ENCODE data around the gene SPINK14. TPM values are rescaled to one million over a fixed set of nuclear protein-coding genes. Genes with fewer than 3 reads are reported as not detected.

Gene SPINK14
- total and polyA plus RNA-seq, 2 experiments from 2014 or later, result not detected

GRCh38 chr5:148152781-148153180 is 15.6 kb upstream of the SPINK14 start:
- TF ChIP-seq CTCF (IDR thresholded peaks at IDR 0.05; ENCODE audit: low read depth, low read length), result no peak
- DNase-seq (ENCODE audit: low read depth in 1 of 2, low spot score in 1 of 2), result no peak
- H3K4me3 ChIP-seq, result no peak overlapping the region
- no peaks in the 10 kb centered on the region for H3K27me3 ChIP-seq
- no peaks in the 10 kb centered on the region for H3K9me3 ChIP-seq (ENCODE audit: low read depth)
- H3K4me1 ChIP-seq (ENCODE audit: low read depth), result no peaks in the 10 kb centered on the region
- H3K36me3 ChIP-seq, result no peaks in the 10 kb centered on the region
- H3K27ac ChIP-seq, result no peak overlapping the region

- Histone ChIP-seq H3K4me1 (ENCODE audit: low read depth) (no peaks in the 10 kb centered on the region), H3K27ac (no peak overlapping the region), H3K36me3 (no peaks in the 10 kb centered on the region), H3K27me3 (no peaks in the 10 kb centered on the region), H3K4me3 (no peak overlapping the region), H3K9me3 (ENCODE audit: low read depth) (no peaks in the 10 kb centered on the region)
- no peak for DNase-seq (ENCODE audit: low read depth in 1 of 2, low spot score in 1 of 2)
- TF ChIP-seq CTCF (IDR thresholded peaks at IDR 0.05; ENCODE audit: low read depth, low read length), result no peak
Measured at GRCh38 chr5:148156609-148157008, 11.7 kb upstream of the SPINK14 start.

- TF ChIP-seq CTCF (IDR thresholded peaks at IDR 0.05; ENCODE audit: low read depth, low read length), result no peak
- H3K9me3 ChIP-seq (ENCODE audit: low read depth), result no peaks in the 10 kb centered on the region
- H3K4me3 ChIP-seq, result no peak overlapping the region
- no peaks in the 10 kb centered on the region for H3K36me3 ChIP-seq
- DNase-seq (ENCODE audit: low read depth in 1 of 2, low spot score in 1 of 2), result peak in 1 of 2 donors; percentile 3
- H3K27me3 ChIP-seq, result no peaks in the 10 kb centered on the region
- H3K4me1 ChIP-seq (ENCODE audit: low read depth), result peaks cover 8% of the 10 kb centered on the region
- H3K27ac ChIP-seq, result peak overlapping the region; percentile 38
Measured at GRCh38 chr5:148162038-148162437, 6.3 kb upstream of the SPINK14 start.

- TF ChIP-seq CTCF (IDR thresholded peaks at IDR 0.05; ENCODE audit: low read depth, low read length), result no peak
- Histone ChIP-seq H3K36me3 (no peaks in the 10 kb centered on the region), H3K4me1 (ENCODE audit: low read depth) (peaks cover 8% of the 10 kb centered on the region), H3K9me3 (ENCODE audit: low read depth) (no peaks in the 10 kb centered on the region), H3K27ac (no peak overlapping the region), H3K4me3 (no peak overlapping the region), H3K27me3 (no peaks in the 10 kb centered on the region)
- no peak for DNase-seq (ENCODE audit: low read depth in 1 of 2, low spot score in 1 of 2)
Measured at GRCh38 chr5:148163345-148163744, 5.0 kb upstream of the SPINK14 start.

DNA sequence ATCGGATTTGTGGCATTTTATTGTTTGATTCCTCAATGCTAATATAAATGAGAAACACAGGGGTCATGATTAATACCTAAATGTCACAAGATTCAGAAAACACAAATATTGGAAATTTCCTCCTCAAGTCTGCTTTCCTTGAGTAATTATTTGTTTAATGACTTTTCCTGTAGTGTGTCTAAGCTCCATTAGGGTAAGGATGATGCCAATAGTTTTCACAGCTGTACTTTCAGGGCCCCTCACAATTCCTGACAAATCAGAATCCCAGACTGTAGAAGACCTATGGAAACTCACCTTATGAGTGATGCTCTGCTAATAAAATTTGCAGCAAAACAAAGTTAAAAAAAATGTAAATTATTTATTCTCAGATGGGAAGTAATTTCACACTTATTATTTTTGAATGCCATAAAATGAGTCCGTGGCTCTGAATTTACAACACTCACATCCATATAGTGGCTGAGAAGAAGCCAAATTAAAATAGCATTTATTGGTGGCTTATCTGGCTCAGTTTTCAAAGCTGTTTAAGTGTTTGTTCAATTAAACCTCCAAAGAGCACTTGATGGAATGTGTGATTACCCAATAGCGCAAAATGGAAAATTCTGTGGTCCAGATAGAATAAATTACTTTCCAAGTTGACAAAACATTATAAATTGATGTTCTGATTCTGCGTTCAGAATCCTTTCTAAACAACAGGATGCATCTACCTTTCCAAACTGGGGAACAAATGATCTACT is 1.6 kb upstream of the SPINK14 start:
- no peak for DNase-seq (ENCODE audit: low read depth in 1 of 2, low spot score in 1 of 2)
- H3K36me3 ChIP-seq, result no peaks in the 10 kb centered on the region
- no peak for TF ChIP-seq CTCF (IDR thresholded peaks at IDR 0.05; ENCODE audit: low read depth, low read length)
- no peak overlapping the region for H3K27ac ChIP-seq
- H3K4me1 ChIP-seq (ENCODE audit: low read depth), result peaks cover 8% of the 10 kb centered on the region
- H3K4me3 ChIP-seq, result no peak overlapping the region
- H3K27me3 ChIP-seq, result no peaks in the 10 kb centered on the region
- H3K9me3 ChIP-seq (ENCODE audit: low read depth), result no peaks in the 10 kb centered on the region

Data from cardiac muscle cell (in vitro differentiated cells and primary cell).